GM19452 (cell line): Measurements from ENCODE around the gene IQCF2.
"Not testable (repeated sequence)": the region's sequence is repeated elsewhere in the genome, so short reads cannot be mapped to it uniquely, and the experiment has no call there.

Source experiments
- ATAC-seq: cut with Tn5 transposase; IDR thresholded peaks from one replicate; pipeline ENCODE4 v1.9.1; 2021; ENCODE audit not compliant: unreplicated experiment

IQCF2 gene

DNA sequence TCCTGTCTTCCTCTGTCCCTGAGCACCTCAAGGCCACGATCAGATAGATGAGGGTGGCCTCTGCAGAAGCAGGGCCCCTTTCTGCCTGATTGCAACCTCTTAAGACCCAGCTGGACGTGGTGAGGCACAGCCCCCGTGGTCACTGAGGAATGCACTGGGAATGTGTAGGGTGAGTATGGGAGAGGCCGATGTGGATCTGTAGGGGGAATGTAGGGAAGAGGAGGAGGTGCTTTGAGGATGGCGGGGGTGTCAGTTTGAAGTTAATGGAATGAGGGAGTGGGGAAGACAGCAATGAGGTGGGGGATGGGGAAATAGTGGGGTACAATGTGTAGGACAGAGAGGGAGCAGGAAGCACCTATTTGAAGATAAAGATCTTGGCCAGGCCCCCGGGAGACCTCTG, 14.8 kb downstream of the IQCF2 start:
- no peak for ATAC-seq

DNA sequence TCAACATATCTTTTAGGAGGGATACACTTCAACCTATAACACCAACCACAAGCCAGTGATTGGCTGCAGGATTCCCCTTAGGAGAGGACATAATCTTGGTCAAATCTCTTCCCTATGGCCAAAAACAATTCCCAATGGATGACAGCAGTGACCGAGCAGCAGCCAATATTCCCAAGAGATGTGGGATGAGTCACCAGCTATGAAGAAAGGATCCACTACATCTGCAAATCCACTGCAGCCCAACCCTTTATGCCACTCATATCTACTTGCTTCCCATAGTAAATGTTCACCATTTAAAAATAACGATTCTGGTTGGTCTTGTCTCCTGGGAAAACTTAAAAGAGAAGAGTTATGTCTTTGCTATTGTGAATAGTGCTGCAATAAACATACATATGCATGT, 18.5 kb downstream of the IQCF2 start:
- ATAC-seq = no peak

DNA sequence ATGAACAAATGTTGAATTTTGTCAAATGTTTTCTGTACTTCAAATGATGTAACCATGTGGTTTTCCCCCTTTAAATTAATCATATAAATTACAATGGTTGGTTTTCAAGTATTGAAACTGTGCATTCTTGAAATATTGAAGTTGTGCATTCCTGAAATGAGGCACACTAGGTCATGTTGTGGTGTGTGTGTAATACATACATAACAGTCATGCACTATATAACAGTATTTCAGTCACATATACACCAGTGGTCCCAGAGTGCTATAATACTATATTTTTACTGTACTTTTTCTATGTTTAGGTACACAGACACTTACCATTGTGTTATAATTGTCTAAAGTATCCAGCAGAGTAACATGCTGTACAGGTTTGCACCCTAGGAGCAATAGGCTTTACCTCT, 25.0 kb downstream of the IQCF2 start:
- ATAC-seq = no peak

DNA sequence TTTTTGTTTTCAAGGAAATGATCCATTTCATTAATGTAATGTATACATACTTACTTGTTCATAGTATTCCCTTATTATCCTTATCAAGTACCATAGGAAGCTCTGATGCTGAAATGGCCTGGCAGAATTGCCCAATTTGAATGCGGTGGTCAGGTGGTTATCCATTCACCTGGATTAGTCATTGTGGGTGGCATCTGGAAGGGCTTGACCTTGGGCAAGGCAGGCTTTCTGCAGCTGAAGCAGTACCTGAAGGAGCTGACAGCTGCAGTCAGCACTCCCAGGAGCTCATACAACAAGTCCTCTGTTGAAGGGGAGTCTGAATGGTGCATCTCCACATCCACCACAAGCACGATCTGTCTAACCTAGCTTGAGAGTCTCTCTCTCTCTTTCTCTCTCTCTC, 26.2 kb downstream of the IQCF2 start:
- no peak for ATAC-seq

DNA sequence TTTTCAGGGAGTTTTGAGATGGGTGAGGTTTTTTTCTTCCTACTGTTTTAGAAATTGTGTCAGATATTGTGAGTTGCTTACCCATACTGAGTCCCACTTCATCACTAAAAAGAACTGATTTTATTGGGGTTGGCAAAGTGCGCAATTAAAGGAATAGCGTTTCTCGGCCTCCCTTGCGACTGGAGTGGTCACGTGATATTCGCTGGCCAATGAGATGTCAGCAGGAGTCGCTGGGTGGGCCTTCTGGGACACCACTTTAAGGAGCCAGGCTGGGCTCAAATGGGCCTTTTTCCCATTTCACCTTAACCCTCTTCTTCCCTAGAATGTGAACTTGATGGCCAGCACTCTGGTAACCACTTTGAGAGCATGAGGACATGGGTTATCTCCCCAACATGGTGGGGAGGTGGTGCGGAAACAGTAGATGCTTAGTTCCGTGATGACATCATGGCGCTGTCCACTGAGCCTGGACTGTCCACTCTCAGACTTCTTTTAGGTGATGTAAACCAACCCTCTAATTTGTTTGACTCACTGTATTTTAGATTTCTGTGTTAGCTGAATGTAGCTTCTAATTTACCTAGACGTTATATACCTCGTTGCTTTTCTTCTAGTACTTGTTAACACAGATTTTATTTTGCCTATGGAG, 27.2 kb downstream of the IQCF2 start:
- no peak for ATAC-seq

DNA sequence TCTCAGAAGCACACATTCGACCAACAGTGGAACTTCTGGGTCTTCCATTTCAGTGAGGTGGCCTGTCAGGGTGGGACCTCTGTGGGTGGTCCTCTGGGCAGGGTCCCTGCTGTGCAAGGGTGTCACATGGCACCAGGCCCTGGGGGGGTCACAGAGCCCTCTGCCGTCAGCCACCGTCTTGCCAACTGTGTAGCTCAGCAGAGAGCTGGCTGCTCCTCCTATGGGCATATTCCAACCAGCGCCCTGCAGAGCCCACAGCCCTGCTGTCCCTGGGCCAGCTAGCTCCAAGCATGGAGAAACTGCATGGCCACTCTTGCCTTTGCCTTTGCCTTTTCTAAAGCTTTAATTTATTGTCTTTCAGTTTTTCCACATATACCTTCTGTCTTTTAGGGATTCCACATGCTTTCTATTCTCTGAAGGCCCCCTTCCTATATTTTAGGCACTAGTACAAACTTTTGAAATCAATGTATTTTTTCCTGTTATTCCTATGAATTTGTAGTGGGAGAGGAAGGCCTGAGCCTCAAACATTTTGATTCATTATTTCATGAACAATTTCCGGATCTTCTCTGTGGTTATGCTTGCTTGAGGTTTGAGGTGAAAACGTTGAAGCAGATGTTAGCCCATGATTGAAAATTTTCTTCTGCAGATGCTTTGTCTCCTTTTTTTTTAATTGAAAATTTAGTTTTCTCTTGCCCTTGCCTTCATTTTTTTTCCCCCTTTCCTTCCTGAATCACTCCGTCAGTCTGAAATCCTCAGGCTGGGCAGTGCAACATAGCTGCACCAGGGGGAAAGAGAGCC, 30.0 kb downstream of the IQCF2 start:
- ATAC-seq = no peak

DNA sequence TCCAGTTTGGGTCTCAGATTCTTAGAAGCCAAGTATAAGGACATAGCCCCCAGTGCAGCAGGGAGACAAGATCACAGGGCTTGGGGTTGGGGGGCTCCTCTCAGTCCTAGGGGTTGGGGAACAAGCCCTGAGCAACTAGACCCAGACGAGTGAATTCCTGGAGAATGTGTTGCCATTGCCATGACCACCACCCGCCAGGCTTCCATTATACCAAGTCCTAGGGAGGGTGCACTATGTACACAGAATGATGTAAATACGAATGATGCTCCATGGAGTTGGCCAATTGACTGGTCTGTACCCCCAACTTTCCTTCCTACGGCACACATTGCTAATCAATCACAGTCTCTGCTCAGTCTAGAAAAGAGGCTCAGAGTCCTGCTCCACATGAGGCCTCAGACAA, 33.0 kb downstream of the IQCF2 start:
- no peak for ATAC-seq

DNA sequence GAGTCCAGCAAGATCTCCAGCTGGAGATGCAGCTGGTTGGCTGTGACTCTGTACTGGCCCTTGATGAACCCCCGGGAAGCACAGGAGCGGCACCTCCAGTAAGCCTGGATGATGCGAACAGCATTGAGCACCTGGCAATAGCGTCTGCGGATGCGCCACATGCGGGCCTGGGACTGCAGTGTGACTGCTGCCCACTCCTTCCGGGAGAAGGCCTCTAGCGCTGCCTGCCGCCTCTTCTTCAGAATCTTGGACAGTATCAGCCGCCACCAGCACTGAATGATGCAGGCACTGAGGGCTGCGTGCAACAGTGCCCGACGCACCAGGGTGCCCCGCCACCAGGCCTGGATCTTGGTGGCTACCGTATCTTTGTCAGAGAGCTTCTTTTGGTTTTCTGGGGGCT, 33.5 kb downstream of the IQCF2 start:
- ATAC-seq = no peak

DNA sequence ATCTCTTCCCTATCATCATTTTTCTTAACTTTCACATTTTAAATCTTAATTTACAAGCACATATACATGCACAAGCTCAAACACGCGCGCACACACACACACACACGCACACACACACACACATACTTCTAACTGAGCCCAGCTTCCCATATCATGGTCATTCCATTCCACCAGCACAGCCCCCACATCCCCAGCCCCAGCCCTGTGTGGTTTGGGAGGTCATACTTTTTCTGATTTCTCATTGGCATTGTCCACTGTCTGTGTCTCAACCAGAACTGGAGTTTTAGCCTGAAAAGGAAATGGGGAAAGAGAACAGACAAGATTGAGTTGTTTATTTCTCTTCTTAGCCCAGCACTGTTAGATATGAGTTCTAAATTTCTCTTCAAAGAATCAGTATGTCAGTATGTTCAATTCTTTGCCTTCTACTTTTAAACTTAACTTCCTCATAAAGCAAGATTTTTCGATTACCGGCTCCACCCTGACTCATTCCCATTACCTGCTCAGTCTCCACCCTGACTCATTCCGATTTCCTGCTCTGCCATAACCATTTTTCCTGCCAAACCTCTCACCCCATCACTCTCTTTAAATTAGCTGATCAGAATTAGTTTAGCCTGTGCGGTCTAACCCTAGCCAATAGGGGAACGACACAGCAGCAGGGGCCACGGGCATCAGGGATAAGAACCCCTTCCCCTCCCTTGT, 35.3 kb downstream of the IQCF2 start:
- no peak for ATAC-seq

DNA sequence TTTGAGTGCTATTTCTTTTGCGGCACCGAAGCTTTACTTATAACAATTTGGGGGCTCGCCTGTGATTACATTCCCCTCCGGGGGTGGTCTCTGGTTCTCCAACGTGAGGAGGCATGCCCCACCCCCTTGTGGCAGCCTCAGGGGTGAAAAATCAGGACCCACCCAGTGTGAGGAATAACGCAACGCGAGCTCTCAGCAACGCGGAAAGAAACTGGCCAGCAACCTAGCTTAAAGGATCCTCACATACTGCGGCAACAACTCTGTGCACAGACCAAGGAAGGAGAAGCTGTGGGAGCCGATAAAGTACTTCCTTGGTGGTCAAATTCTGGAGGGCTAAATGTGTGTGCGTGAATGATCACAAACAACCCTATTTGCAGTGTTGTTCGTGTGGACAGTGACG, 36.0 kb downstream of the IQCF2 start:
- ATAC-seq = no peak

DNA sequence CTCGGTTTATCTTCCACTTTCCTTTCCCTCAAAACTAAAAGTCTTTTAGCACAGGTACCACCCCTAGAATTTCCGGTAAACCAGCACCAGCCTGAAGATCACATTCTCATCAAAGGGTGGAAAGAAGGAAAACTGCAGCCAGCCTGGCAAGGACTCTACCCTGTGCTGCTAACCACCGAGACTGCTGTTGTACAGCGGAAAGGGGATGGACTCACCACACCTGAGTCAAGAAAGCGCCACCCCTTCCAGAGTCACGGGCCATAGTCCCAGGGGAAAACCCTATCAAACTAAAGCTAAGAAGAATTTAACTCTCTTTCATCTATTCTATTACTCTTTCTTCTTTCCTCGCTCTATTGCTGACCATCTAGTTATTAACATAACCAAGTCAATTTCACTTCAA, 38.6 kb downstream of the IQCF2 start:
- ATAC-seq = not testable (repeated sequence)

DNA sequence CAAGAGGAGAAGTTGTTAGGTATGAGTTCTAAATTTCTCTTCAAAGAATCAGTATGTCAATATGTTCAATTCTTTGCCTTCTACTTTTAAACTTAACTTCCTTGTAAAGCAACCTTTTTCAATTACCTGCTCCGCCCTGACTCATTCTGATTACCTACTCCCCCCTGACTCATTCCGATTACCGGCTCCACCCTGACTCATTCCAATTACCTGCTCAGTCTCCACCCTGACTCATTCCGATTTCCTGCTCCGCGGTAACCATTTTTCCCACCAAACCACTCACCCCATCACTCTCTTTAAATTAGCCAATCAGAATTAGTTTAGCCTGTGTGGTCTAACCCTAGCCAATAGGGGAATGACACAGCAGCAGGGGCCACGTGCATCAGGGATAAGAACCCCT, 40.9 kb downstream of the IQCF2 start:
- ATAC-seq = not testable (repeated sequence)

DNA sequence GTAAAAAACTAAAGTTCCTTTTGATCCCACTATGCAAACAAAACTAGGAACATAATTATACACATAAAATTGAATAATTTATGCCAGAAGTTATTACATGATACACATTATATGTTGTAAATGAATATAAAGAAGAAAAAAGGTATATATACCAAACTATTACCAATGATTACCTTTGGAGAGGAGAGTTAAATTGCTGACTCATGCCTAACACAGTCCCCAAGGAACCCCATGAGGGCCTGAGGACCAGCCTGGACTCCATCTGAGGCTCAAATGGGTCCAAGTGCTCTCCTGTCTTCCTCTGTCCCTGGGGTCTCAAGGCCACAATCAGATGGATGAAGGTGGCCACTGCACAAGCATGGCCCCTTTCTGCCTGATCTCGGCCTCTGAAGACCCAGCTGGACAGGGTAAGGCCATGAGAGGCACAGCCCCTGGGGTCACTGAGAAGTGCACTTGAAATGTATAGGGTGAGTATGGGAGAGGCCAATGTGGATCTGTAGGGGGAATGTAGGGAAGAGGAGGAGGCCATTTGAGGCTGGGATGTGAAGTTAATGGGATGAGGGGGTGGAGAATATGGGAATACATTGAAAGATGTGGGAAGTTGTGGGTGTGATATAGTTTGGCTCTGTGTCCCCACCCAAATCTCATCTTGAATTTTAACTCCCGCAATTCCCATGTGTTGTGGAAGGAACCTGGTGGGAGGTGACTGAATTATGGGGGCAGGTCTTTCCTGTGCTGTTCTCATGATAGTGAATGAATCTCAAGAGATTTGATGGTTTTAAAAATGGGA, 42.8 kb downstream of the IQCF2 start:
- no peak for ATAC-seq

DNA sequence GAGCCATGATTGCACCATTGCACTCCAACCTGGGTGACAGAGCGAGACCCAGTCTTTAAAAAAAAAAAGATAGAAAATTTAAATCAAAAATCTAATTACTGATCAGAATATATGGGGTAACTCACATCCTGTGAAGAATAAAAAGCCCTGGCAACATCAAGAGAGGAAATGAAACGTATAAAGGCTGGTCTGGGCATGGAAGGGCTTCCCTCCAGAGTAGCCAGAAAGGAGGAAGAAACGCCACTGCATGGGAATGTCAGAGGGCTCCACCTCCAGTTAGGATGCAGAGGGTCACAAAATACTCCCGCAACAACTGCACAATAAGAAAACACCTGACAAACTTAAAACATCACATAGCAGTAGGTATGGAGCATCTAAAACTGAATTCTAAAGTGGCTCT, 46.6 kb downstream of the IQCF2 start:
- ATAC-seq = no peak
